ENCODE results near the gene TUT4. TPM values are rescaled to one million over a fixed set of nuclear protein-coding genes. Genes with fewer than 3 reads are reported as not detected.

TUT4 gene
- total RNA-seq, 1 donor from 2014 or later = 56.4 TPM

GRCh38 chr1:52413410-52413989, 139.4 kb downstream of the TUT4 start:
- Mint-ChIP-seq H3K27ac (ENCODE audit: unreplicated experiment) (no peak overlapping the region), H3K36me3 (ENCODE audit: unreplicated experiment) (peaks cover 63% of the 10 kb centered on the region)

GRCh38 chr1:52404975-52405338, 147.9 kb downstream of the TUT4 start:
- Mint-ChIP-seq H3K36me3 (ENCODE audit: unreplicated experiment) (peaks cover 18% of the 10 kb centered on the region), H3K9me3 (ENCODE audit: unreplicated experiment) (no peaks in the 10 kb centered on the region), H3K4me3 (ENCODE audit: unreplicated experiment) (peak overlapping the region; percentile 100), H3K27ac (ENCODE audit: unreplicated experiment) (peak overlapping the region; percentile 95), H3K4me1 (ENCODE audit: unreplicated experiment) (peaks cover 34% of the 10 kb centered on the region), H3K27me3 (ENCODE audit: unreplicated experiment) (no peaks in the 10 kb centered on the region)
- no peak for TF ChIP-seq CTCF (IDR thresholded peaks at IDR 0.05)
- DNase-seq (ENCODE audit: extremely low spot score, unreplicated experiment) = no peak

More at GRCh38 chr1:52413410-52413989, 139.4 kb downstream of the TUT4 start:
- Mint-ChIP-seq H3K27me3 (ENCODE audit: unreplicated experiment) (no peaks in the 10 kb centered on the region), H3K9me3 (ENCODE audit: unreplicated experiment) (no peaks in the 10 kb centered on the region), H3K4me3 (ENCODE audit: unreplicated experiment) (no peak overlapping the region), H3K4me1 (ENCODE audit: unreplicated experiment) (no peaks in the 10 kb centered on the region)
- no peak for DNase-seq (ENCODE audit: extremely low spot score, unreplicated experiment)
- no peak for TF ChIP-seq CTCF (IDR thresholded peaks at IDR 0.05)

GRCh38 chr1:52404116-52404974, 148.5 kb downstream of the TUT4 start, which contains the start of the genes ORC1 and PRPF38A:
Gene ORC1, minus strand, starts transcription at chr1:52404423. Its CDS starts 2,200 bp downstream, at chr1:52402223.
Gene PRPF38A, plus strand, starts transcription at chr1:52404602. Its CDS starts 148 bp downstream, at chr1:52404750.
- H3K27ac Mint-ChIP-seq (ENCODE audit: unreplicated experiment) = peak within 1 kb of the TSS; percentile 95
- DNase-seq (ENCODE audit: extremely low spot score, unreplicated experiment) = peak; percentile 97
- H3K27me3 Mint-ChIP-seq (ENCODE audit: unreplicated experiment) = no peaks in the 10 kb centered on the region
- no peaks in the 10 kb centered on the region for H3K9me3 Mint-ChIP-seq (ENCODE audit: unreplicated experiment)
- peak within 1 kb of the TSS; percentile 100 for H3K4me3 Mint-ChIP-seq (ENCODE audit: unreplicated experiment)
- H3K4me1 Mint-ChIP-seq (ENCODE audit: unreplicated experiment) = peaks cover 34% of the 10 kb centered on the region
- TF ChIP-seq CTCF (IDR thresholded peaks at IDR 0.05) = peak; percentile 66
- peaks cover 18% of the 10 kb centered on the region for H3K36me3 Mint-ChIP-seq (ENCODE audit: unreplicated experiment)

GRCh38 chr1:52403566-52404115, 149.3 kb downstream of the TUT4 start:
- H3K36me3 Mint-ChIP-seq (ENCODE audit: unreplicated experiment) = peaks cover 11% of the 10 kb centered on the region
- TF ChIP-seq CTCF (IDR thresholded peaks at IDR 0.05) = no peak
- DNase-seq (ENCODE audit: extremely low spot score, unreplicated experiment) = no peak
- peak overlapping the region; percentile 100 for H3K4me3 Mint-ChIP-seq (ENCODE audit: unreplicated experiment)
- peaks cover 34% of the 10 kb centered on the region for H3K4me1 Mint-ChIP-seq (ENCODE audit: unreplicated experiment)
- H3K27me3 Mint-ChIP-seq (ENCODE audit: unreplicated experiment) = no peaks in the 10 kb centered on the region
- no peaks in the 10 kb centered on the region for H3K9me3 Mint-ChIP-seq (ENCODE audit: unreplicated experiment)
- H3K27ac Mint-ChIP-seq (ENCODE audit: unreplicated experiment) = peak overlapping the region; percentile 95

- peak overlapping the region; percentile 100 for H3K4me3 Mint-ChIP-seq (ENCODE audit: unreplicated experiment)
- H3K27ac Mint-ChIP-seq (ENCODE audit: unreplicated experiment) = no peak overlapping the region
- H3K4me1 Mint-ChIP-seq (ENCODE audit: unreplicated experiment) = peaks cover 34% of the 10 kb centered on the region
- no peaks in the 10 kb centered on the region for H3K9me3 Mint-ChIP-seq (ENCODE audit: unreplicated experiment)
- peaks cover 7% of the 10 kb centered on the region for H3K36me3 Mint-ChIP-seq (ENCODE audit: unreplicated experiment)
- no peak for TF ChIP-seq CTCF (IDR thresholded peaks at IDR 0.05)
- no peaks in the 10 kb centered on the region for H3K27me3 Mint-ChIP-seq (ENCODE audit: unreplicated experiment)
- no peak for DNase-seq (ENCODE audit: extremely low spot score, unreplicated experiment)
These were observed 150.0 kb downstream of the TUT4 start for GRCh38 chr1:52402860-52403240.
